Measurements from ENCODE around the gene SCGB1A1.

Gene SCGB1A1

GRCh38 chr11:62419943-62420342 is 1.1 kb downstream of the SCGB1A1 start:
- TF ChIP-seq, protein P1, sequence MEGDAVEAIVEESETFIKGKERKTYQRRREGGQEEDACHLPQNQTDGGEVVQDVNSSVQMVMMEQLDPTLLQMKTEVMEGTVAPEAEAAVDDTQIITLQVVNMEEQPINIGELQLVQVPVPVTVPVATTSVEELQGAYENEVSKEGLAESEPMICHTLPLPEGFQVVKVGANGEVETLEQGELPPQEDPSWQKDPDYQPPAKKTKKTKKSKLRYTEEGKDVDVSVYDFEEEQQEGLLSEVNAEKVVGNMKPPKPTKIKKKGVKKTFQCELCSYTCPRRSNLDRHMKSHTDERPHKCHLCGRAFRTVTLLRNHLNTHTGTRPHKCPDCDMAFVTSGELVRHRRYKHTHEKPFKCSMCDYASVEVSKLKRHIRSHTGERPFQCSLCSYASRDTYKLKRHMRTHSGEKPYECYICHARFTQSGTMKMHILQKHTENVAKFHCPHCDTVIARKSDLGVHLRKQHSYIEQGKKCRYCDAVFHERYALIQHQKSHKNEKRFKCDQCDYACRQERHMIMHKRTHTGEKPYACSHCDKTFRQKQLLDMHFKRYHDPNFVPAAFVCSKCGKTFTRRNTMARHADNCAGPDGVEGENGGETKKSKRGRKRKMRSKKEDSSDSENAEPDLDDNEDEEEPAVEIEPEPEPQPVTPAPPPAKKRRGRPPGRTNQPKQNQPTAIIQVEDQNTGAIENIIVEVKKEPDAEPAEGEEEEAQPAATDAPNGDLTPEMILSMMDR (IDR thresholded peaks at IDR 0.05; ENCODE audit: control insufficient read depth, extremely low read depth, insufficient read depth): no peak

GRCh38 chr11:62420882-62421281 is 2.0 kb downstream of the SCGB1A1 start:
- DNase-seq (ENCODE audit: low read depth): no peak
- no peak overlapping the region for H3K4me3 ChIP-seq (ENCODE audit: low read depth, low read length)
- TF ChIP-seq, protein P1 (IDR thresholded peaks at IDR 0.05; ENCODE audit: control insufficient read depth, extremely low read depth, insufficient read depth): no peak

More at GRCh38 chr11:62419943-62420342, 1.1 kb downstream of the SCGB1A1 start:
- H3K4me3 ChIP-seq (ENCODE audit: low read depth, low read length): no peak overlapping the region
- no peak for DNase-seq (ENCODE audit: low read depth)

DNA sequence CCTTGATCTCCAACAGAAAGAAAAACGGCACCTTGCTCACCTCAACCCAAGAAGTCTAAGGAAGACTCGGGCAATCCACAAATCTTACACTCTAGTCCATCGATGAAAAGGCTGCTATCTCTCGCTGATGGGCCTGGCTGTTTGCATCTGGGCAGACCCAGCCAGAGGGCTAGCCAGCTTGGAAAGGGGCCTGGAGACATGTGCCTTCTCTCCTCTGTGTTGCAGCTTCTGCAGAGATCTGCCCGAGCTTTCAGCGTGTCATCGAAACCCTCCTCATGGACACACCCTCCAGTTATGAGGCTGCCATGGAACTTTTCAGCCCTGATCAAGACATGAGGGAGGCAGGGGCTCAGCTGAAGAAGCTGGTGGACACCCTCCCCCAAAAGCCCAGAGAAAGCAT is 3.2 kb downstream of the SCGB1A1 start:
- TF ChIP-seq, protein P1 (IDR thresholded peaks at IDR 0.05; ENCODE audit: control insufficient read depth, extremely low read depth, insufficient read depth): no peak
- DNase-seq (ENCODE audit: low read depth): no peak
- H3K4me3 ChIP-seq (ENCODE audit: low read depth, low read length): no peak overlapping the region

GRCh38 chr11:62423012-62423411 is 4.2 kb downstream of the SCGB1A1 start:
- no peak for DNase-seq (ENCODE audit: low read depth)
- no peak overlapping the region for H3K4me3 ChIP-seq (ENCODE audit: low read depth, low read length)
- TF ChIP-seq, protein P1 (IDR thresholded peaks at IDR 0.05; ENCODE audit: control insufficient read depth, extremely low read depth, insufficient read depth): no peak

- no peak for DNase-seq (ENCODE audit: low read depth)
- no peak overlapping the region for H3K4me3 ChIP-seq (ENCODE audit: low read depth, low read length)
- TF ChIP-seq, protein P1 (IDR thresholded peaks at IDR 0.05; ENCODE audit: control insufficient read depth, extremely low read depth, insufficient read depth): no peak
Observed at GRCh38 chr11:62427630-62428233, 8.9 kb downstream of the SCGB1A1 start.

GRCh38 chr11:62428871-62429560 is 10.2 kb downstream of the SCGB1A1 start:
- no peak for DNase-seq (ENCODE audit: low read depth)
- H3K4me3 ChIP-seq (ENCODE audit: low read depth, low read length): no peak overlapping the region
- TF ChIP-seq, protein P1 (IDR thresholded peaks at IDR 0.05; ENCODE audit: control insufficient read depth, extremely low read depth, insufficient read depth): no peak
